GM23338 (cell line): ENCODE measurements around the gene ANKRD23. TPM values are rescaled to one million over a fixed set of nuclear protein-coding genes. Genes with fewer than 3 reads are reported as not detected.

Source experiments
- ATAC-seq: fragments of 200-7000 bp; cut with Tn5 transposase; 3 replicates; pipeline ENCODE4 v1.9.1; 2020
- DNase-seq: peaks from one replicate; pipeline ENCODE4 v3.0.0-alpha.2; 2015; ENCODE audit warnings: low spot score
- H2AFZ ChIP-seq: fragments of 200-600 bp; sonication (generic); 2 replicates; pipeline ENCODE4 v1.8.0; 2016; ENCODE audit warnings: antibody characterized with exemption, mild to moderate bottlenecking, moderate library complexity
- H3F3A ChIP-seq: fragments of 200-600 bp; sonication (generic); replicated peaks from 2 replicates; pipeline ENCODE4 v1.8.0; 2017; ENCODE audit warnings: antibody characterized with exemption, mixed run types, low read depth
- H3K27ac ChIP-seq: fragments of 200-600 bp; sonication (generic); 2 replicates; pipeline ENCODE4 v1.6.1; 2016; ENCODE audit warnings: low read depth
- H3K27me3 ChIP-seq: fragments of 200-600 bp; sonication (generic); 2 replicates; pipeline ENCODE4 v1.8.0; 2016; ENCODE audit warnings: mild to moderate bottlenecking, mixed run types, moderate library complexity; ENCODE audit not compliant: insufficient read depth
- H3K36me3 ChIP-seq: fragments of 200-600 bp; sonication (generic); 2 replicates; pipeline ENCODE4 v1.8.0; 2016; ENCODE audit warnings: mild to moderate bottlenecking; ENCODE audit not compliant: insufficient read depth
- H3K4me1 ChIP-seq: fragments of 200-600 bp; sonication (generic); 2 replicates; pipeline ENCODE4 v1.8.0; 2016; ENCODE audit warnings: mild to moderate bottlenecking, moderate library complexity; ENCODE audit not compliant: insufficient read depth
- H3K4me2 ChIP-seq: fragments of 200-600 bp; sonication (generic); 2 replicates; pipeline ENCODE4 v1.7.1; 2017; ENCODE audit warnings: mixed run types
- H3K4me3 ChIP-seq: fragments of 200-600 bp; sonication (generic); 2 replicates; pipeline ENCODE4 v1.6.1; 2016; ENCODE audit warnings: mixed run types
- H3K79me2 ChIP-seq: fragments of 200-600 bp; sonication (generic); replicated peaks from 2 replicates; pipeline ENCODE4 v1.8.0; 2017; ENCODE audit warnings: mild to moderate bottlenecking; ENCODE audit not compliant: insufficient read depth
- H3K9me2 ChIP-seq: fragments of 200-600 bp; sonication (generic); 2 replicates; pipeline ENCODE4 v1.8.0; 2017; ENCODE audit not compliant: insufficient read depth
- H4K20me1 ChIP-seq: fragments of 200-600 bp; sonication (generic); replicated peaks from 2 replicates; pipeline ENCODE4 v1.8.0; 2017; ENCODE audit warnings: mild to moderate bottlenecking; ENCODE audit not compliant: insufficient read depth
- H3K27ac Mint-ChIP-seq: 2 replicates; pipeline ENCODE4 v1.8.0; 2020; ENCODE audit warnings: inconsistent platforms, mild to moderate bottlenecking, moderate library complexity, mixed read lengths
- H3K27me3 Mint-ChIP-seq: 3 replicates; pipeline ENCODE4 v1.8.0; 2022; ENCODE audit warnings: low read depth, mild to moderate bottlenecking, moderate library complexity, mixed read lengths, inconsistent platforms; ENCODE audit not compliant: insufficient read depth, poor library complexity
- H3K36me3 Mint-ChIP-seq: 3 replicates; pipeline ENCODE4 v1.8.0; 2021; ENCODE audit warnings: low read depth, mild to moderate bottlenecking, inconsistent platforms, moderate library complexity, mixed read lengths
- H3K4me1 Mint-ChIP-seq: 3 replicates; pipeline ENCODE4 v1.8.0; 2020; ENCODE audit warnings: mild to moderate bottlenecking, inconsistent platforms, mixed read lengths
- H3K4me3 Mint-ChIP-seq: 3 replicates; pipeline ENCODE4 v1.8.0; 2021; ENCODE audit warnings: moderate library complexity, mild to moderate bottlenecking, inconsistent platforms, mixed read lengths
- H3K9me3 Mint-ChIP-seq: 3 replicates; pipeline ENCODE4 v1.8.0; 2020; ENCODE audit warnings: moderate library complexity, mild to moderate bottlenecking, inconsistent platforms, mixed read lengths
- CREB1 ChIP-seq: fragments of 250-450 bp; sonication (Bioruptor Pico); IDR thresholded peaks from 2 replicates; pipeline ENCODE4 v1.5.0; 2020; ENCODE audit warnings: low read depth, mild to moderate bottlenecking, moderate library complexity
- CTCF ChIP-seq, 2 experiments: fragments of 200-600 bp in 1 of 2; sonication (generic) in 1 of 2; conservative IDR thresholded peaks; 2 replicates each; pipeline versions ENCODE4 v1.5.1 to v1.6.1; 2016 to 2017; ENCODE audit warnings: antibody characterized with exemption in 2 of 2, low read depth in 2 of 2, mild to moderate bottlenecking in 2 of 2, moderate library complexity in 1 of 2
- ETS1 ChIP-seq: IDR thresholded peaks from 2 replicates; pipeline ENCODE4 v1.6.1; 2016; ENCODE audit warnings: antibody characterized with exemption
- EZH2 ChIP-seq: fragments of 200-600 bp; sonication (generic); IDR thresholded peaks from one replicate; pipeline ENCODE4 v1.8.0; 2017; ENCODE audit warnings: antibody characterized with exemption, mild to moderate bottlenecking, low read depth; ENCODE audit not compliant: unreplicated experiment
- EZH2phosphoT487 ChIP-seq: fragments of 200-600 bp; sonication (generic); IDR thresholded peaks from one replicate; pipeline ENCODE4 v1.8.1; 2018; ENCODE audit warnings: antibody characterized with exemption; ENCODE audit not compliant: unreplicated experiment
- JUNB ChIP-seq: IDR thresholded peaks from one replicate; pipeline ENCODE4 v1.6.1; 2016; ENCODE audit warnings: antibody characterized with exemption; ENCODE audit not compliant: unreplicated experiment
- NANOG ChIP-seq: IDR thresholded peaks from 2 replicates; pipeline ENCODE4 v1.6.1; 2016; ENCODE audit warnings: antibody characterized with exemption, borderline replicate concordance
- POLR2AphosphoS5 ChIP-seq: IDR thresholded peaks from 2 replicates; pipeline ENCODE4 v1.6.1; 2016; ENCODE audit warnings: antibody characterized with exemption, low read depth
- REST ChIP-seq: IDR thresholded peaks from one replicate; pipeline ENCODE4 v1.6.1; 2018; ENCODE audit warnings: antibody characterized with exemption; ENCODE audit not compliant: unreplicated experiment
- STAT1 ChIP-seq: IDR thresholded peaks from one replicate; pipeline ENCODE4 v1.6.1; 2016; ENCODE audit warnings: antibody characterized with exemption; ENCODE audit not compliant: unreplicated experiment
- ZNF114 ChIP-seq: fragments of 250-450 bp; sonication (Bioruptor Pico); IDR thresholded peaks from 2 replicates; pipeline ENCODE4 v1.5.0; 2020; ENCODE audit warnings: mild to moderate bottlenecking, moderate library complexity
- ZNF331 ChIP-seq: fragments of 250-450 bp; sonication (Bioruptor Pico); IDR thresholded peaks from 2 replicates; pipeline ENCODE4 v1.5.0; 2020; ENCODE audit warnings: low read depth, mild to moderate bottlenecking, moderate library complexity
- ZNF462 ChIP-seq: fragments of 250-450 bp; sonication (Bioruptor Pico); IDR thresholded peaks from 2 replicates; pipeline ENCODE4 v1.5.0; 2020; ENCODE audit warnings: mild to moderate bottlenecking, moderate library complexity
- polyA plus RNA-seq: library from polyadenylated mRNA; unstranded; fragments of >200 nt; fragmentation: Nextera tagmentation; extraction: Ambion mirVana; gene quantifications from 2 replicates; pipeline ENCODE4 v1.2.1, GENCODE V29; 2016
- total RNA-seq: library from RNA; depleted of rRNA; stranded (reverse); fragments of >200 nt; shearing (Covaris generic); gene quantifications from 2 replicates; pipeline ENCODE4 v1.2.3, GENCODE V29; 2014

Gene ANKRD23
- total and polyA plus RNA-seq, 2 experiments from 2014 or later = 4.0 to 5.0 TPM

GRCh38 chr2:96823198-96823597 is 20.6 kb downstream of the ANKRD23 start:
- Histone ChIP-seq H4K20me1 (peaks cover 41% of the 10 kb centered on the region), H2AFZ (no peak overlapping the region), H3K4me1 (peaks cover 6% of the 10 kb centered on the region), H3K36me3 (no peaks in the 10 kb centered on the region; the same call in 1 of the 2 replicates), H3F3A (no peaks in the 10 kb centered on the region), H3K4me3 (no peak overlapping the region), H3K27ac (0 out of 2 replicates have a peak overlapping the region, but pooled peaks have one; percentile 39), H3K4me2 (no peak overlapping the region), H3K79me2 (peaks cover 66% of the 10 kb centered on the region), H3K27me3 (no peaks in the 10 kb centered on the region), H3K9me2 (no peaks in the 10 kb centered on the region)
- Mint-ChIP-seq H3K4me1 (peaks cover 31% of the 10 kb centered on the region), H3K27ac (no peak overlapping the region), H3K4me3 (no peak overlapping the region), H3K9me3 (no peaks in the 10 kb centered on the region), H3K36me3 (peaks cover 68% of the 10 kb centered on the region), H3K27me3 (peaks cover 7% of the 10 kb centered on the region)
- ATAC-seq (no peak), DNase-seq (no peak)
- no peak for TF ChIP-seq EZH2phosphoT487
- no peak for TF ChIP-seq EZH2
- no peak for TF ChIP-seq NANOG
- no peak for TF ChIP-seq STAT1
- no peak for TF ChIP-seq CREB1 (CRISPR knock-in tag)
- TF ChIP-seq REST = no peak
- TF ChIP-seq ZNF114 (CRISPR knock-in tag) = no peak
- no peak for TF ChIP-seq ETS1
- TF ChIP-seq ZNF462 (CRISPR knock-in tag) = no peak
- no peak for TF ChIP-seq POLR2AphosphoS5
- TF ChIP-seq ZNF331 (CRISPR knock-in tag) = no peak
- no peak for TF ChIP-seq CTCF (conservative IDR thresholded peaks at IDR 0.05; ENCODE audit: low read depth in 2 of 2)
- no peak for TF ChIP-seq JUNB
